Progenitor cell of endocrine pancreas (in vitro differentiated cells): ENCODE data around the gene MAPK10. TPM values are rescaled to one million over a fixed set of nuclear protein-coding genes. Genes with fewer than 3 reads are reported as not detected.

ENCODE experiments used
- DNase-seq: peaks from one replicate; pipeline ENCODE4 v3.0.0; 2021; ENCODE audit warnings: low spot score; ENCODE audit not compliant: unreplicated experiment
- H3K27ac Mint-ChIP-seq: 2 replicates; pipeline ENCODE4 v1.8.0; 2021; ENCODE audit warnings: mild to moderate bottlenecking, moderate library complexity, mixed read lengths
- H3K27me3 Mint-ChIP-seq: 2 replicates; pipeline ENCODE4 v1.8.0; 2021; ENCODE audit warnings: mixed read lengths
- H3K36me3 Mint-ChIP-seq: 2 replicates; pipeline ENCODE4 v1.8.0; 2022; ENCODE audit warnings: mixed read lengths; ENCODE audit not compliant: insufficient read depth
- H3K4me1 Mint-ChIP-seq: 2 replicates; pipeline ENCODE4 v1.8.0; 2021; ENCODE audit warnings: low read depth, mixed read lengths
- H3K4me3 Mint-ChIP-seq: 2 replicates; pipeline ENCODE4 v1.8.0; 2021; ENCODE audit warnings: low read depth, mild to moderate bottlenecking, moderate library complexity, mixed read lengths
- H3K9me3 Mint-ChIP-seq: 2 replicates; pipeline ENCODE4 v1.8.0; 2021; ENCODE audit warnings: low read depth, mixed read lengths
- CTCF ChIP-seq: fragments of 200-600 bp; sonication (generic); IDR thresholded peaks from one replicate; pipeline ENCODE4 v1.5.0; 2021; ENCODE audit warnings: antibody characterized with exemption, mild to moderate bottlenecking; ENCODE audit not compliant: unreplicated experiment
- total RNA-seq: library from RNA; stranded (reverse); gene quantifications from 2 replicates; pipeline ENCODE4 v1.2.1, GENCODE V29; 2021

MAPK10 gene
- total RNA-seq, 1 donor from 2014 or later: 21.4 TPM

DNA sequence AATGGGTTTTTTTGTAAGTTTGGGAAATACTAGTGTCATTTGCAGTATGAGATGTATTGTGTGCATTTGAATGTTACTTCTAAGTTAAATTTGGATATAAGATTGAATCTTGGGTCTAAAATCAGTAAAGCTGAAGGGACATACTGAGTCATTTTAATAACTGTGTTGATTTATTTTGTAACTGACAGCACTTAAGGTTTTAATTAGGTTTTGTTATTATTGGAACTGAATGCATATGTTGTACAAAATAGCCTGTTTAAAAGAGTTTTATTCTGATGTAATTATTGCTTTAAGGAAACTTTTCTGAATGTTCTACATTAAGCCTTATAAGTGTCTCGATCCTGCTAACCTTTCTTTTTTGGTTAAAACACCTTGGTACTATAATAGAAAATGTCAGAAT lies 396.6 kb downstream of the MAPK10 start:
- no peak for DNase-seq
- TF ChIP-seq CTCF: no peak

GRCh38 chr4:85961887-85962286 lies 398.0 kb downstream of the MAPK10 start:
- no peak for TF ChIP-seq CTCF
- peaks cover 5% of the 10 kb centered on the region for H3K36me3 Mint-ChIP-seq
- DNase-seq: no peak
- no peaks in the 10 kb centered on the region for H3K27me3 Mint-ChIP-seq
- H3K9me3 Mint-ChIP-seq: peaks cover 7% of the 10 kb centered on the region
- no peak overlapping the region for H3K27ac Mint-ChIP-seq
- no peak overlapping the region for H3K4me3 Mint-ChIP-seq
- H3K4me1 Mint-ChIP-seq: peaks cover 7% of the 10 kb centered on the region

More for the DNA sequence above, 396.6 kb downstream of the MAPK10 start:
- H3K36me3 Mint-ChIP-seq: peaks cover 5% of the 10 kb centered on the region
- H3K4me3 Mint-ChIP-seq: no peak overlapping the region
- peaks cover 9% of the 10 kb centered on the region for H3K4me1 Mint-ChIP-seq
- H3K9me3 Mint-ChIP-seq: peaks cover 7% of the 10 kb centered on the region
- no peaks in the 10 kb centered on the region for H3K27me3 Mint-ChIP-seq
- H3K27ac Mint-ChIP-seq: no peak overlapping the region

- peaks cover 2% of the 10 kb centered on the region for H3K9me3 Mint-ChIP-seq
These were observed 403.4 kb downstream of the MAPK10 start for GRCh38 chr4:85956293-85956945.

GRCh38 chr4:85955620-85956292 lies 404.1 kb downstream of the MAPK10 start:
- peaks cover 7% of the 10 kb centered on the region for H3K36me3 Mint-ChIP-seq

More at GRCh38 chr4:85956293-85956945, 403.4 kb downstream of the MAPK10 start:
- no peaks in the 10 kb centered on the region for H3K27me3 Mint-ChIP-seq
- no peak for TF ChIP-seq CTCF
- peaks cover 3% of the 10 kb centered on the region for H3K4me1 Mint-ChIP-seq
- peaks cover 7% of the 10 kb centered on the region for H3K36me3 Mint-ChIP-seq
- H3K27ac Mint-ChIP-seq: no peak overlapping the region
- H3K4me3 Mint-ChIP-seq: no peak overlapping the region
- DNase-seq: no peak

GRCh38 chr4:85953651-85954018 lies 406.2 kb downstream of the MAPK10 start:
- no peak overlapping the region for H3K4me3 Mint-ChIP-seq

More at GRCh38 chr4:85955620-85956292, 404.1 kb downstream of the MAPK10 start:
- Mint-ChIP-seq H3K4me3 (no peak overlapping the region), H3K27ac (no peak overlapping the region), H3K27me3 (no peaks in the 10 kb centered on the region), H3K4me1 (peaks cover 3% of the 10 kb centered on the region), H3K9me3 (peaks cover 2% of the 10 kb centered on the region)
- no peak for DNase-seq
- TF ChIP-seq CTCF: no peak

More at GRCh38 chr4:85953651-85954018, 406.2 kb downstream of the MAPK10 start:
- no peak for DNase-seq
- Mint-ChIP-seq H3K4me1 (peaks cover 3% of the 10 kb centered on the region), H3K27me3 (no peaks in the 10 kb centered on the region), H3K9me3 (peaks cover 2% of the 10 kb centered on the region), H3K36me3 (peaks cover 7% of the 10 kb centered on the region), H3K27ac (peak overlapping the region; percentile 25)
- TF ChIP-seq CTCF: no peak
